H9 (cell line): Measurements from ENCODE around the gene PLA2G4D. TPM values are rescaled to one million over a fixed set of nuclear protein-coding genes. Genes with fewer than 3 reads are reported as not detected.

ENCODE experiments used
- DNase-seq: peaks from one replicate; pipeline ENCODE4 v3.0.0-alpha.2; 2017
- H2AFZ ChIP-seq: one replicate; pipeline ENCODE4 v1.6.1; 2013; ENCODE audit warnings: mild to moderate bottlenecking, low read length, control low read depth, moderate library complexity
- H2AK5ac ChIP-seq: 2 replicates; pipeline ENCODE4 v1.6.1; 2013; ENCODE audit warnings: low read length, control low read depth, mixed read lengths; ENCODE audit not compliant: insufficient read length
- H2BK120ac ChIP-seq: one replicate; pipeline ENCODE4 v1.6.1; 2013; ENCODE audit warnings: low read depth, mild to moderate bottlenecking, low read length, control low read depth, inconsistent platforms; ENCODE audit not compliant: poor library complexity, severe bottlenecking
- H2BK12ac ChIP-seq: 2 replicates; pipeline ENCODE4 v1.6.1; 2013; ENCODE audit warnings: low read length, control low read depth, mixed read lengths, low read depth; ENCODE audit not compliant: insufficient read length
- H2BK15ac ChIP-seq: 2 replicates; pipeline ENCODE4 v1.6.1; 2013; ENCODE audit warnings: low read depth, low read length, control low read depth
- H2BK20ac ChIP-seq: one replicate; pipeline ENCODE4 v1.6.1; 2013; ENCODE audit warnings: low read depth, mild to moderate bottlenecking, low read length, control low read depth, inconsistent platforms; ENCODE audit not compliant: poor library complexity, severe bottlenecking
- H2BK5ac ChIP-seq: 2 replicates; pipeline ENCODE4 v1.6.1; 2013; ENCODE audit warnings: low read length, control low read depth, mixed read lengths; ENCODE audit not compliant: insufficient read length
- H3K14ac ChIP-seq: 2 replicates; pipeline ENCODE4 v1.6.1; 2013; ENCODE audit warnings: low read length, control low read depth; ENCODE audit not compliant: insufficient read depth
- H3K18ac ChIP-seq: 2 replicates; pipeline ENCODE4 v1.6.1; 2013; ENCODE audit warnings: low read depth, mild to moderate bottlenecking, mixed read lengths, low read length, control low read depth; ENCODE audit not compliant: insufficient read length
- H3K23ac ChIP-seq: 2 replicates; pipeline ENCODE4 v1.6.1; 2013; ENCODE audit warnings: low read length, control low read depth, mixed read lengths, low read depth; ENCODE audit not compliant: insufficient read length
- H3K23me2 ChIP-seq: 2 replicates; pipeline ENCODE4 v1.6.1; 2013; ENCODE audit warnings: low read depth, mild to moderate bottlenecking, mixed read lengths, low read length, control low read depth; ENCODE audit not compliant: insufficient read length, poor library complexity, severe bottlenecking
- H3K27ac ChIP-seq: 2 replicates; pipeline ENCODE4 v1.5.1; 2013; ENCODE audit warnings: low read length, control low read depth, mixed read lengths, low read depth; ENCODE audit not compliant: insufficient read length
- H3K27me3 ChIP-seq: 2 replicates; pipeline ENCODE4 v1.6.1; 2013; ENCODE audit warnings: low read length, control low read depth, inconsistent platforms; ENCODE audit not compliant: insufficient read depth
- H3K4ac ChIP-seq: 2 replicates; pipeline ENCODE4 v1.6.1; 2013; ENCODE audit warnings: low read depth, mild to moderate bottlenecking, control low read depth, inconsistent platforms, low read length, moderate library complexity
- H3K4me1 ChIP-seq: 2 replicates; pipeline ENCODE4 v1.6.1; 2013; ENCODE audit warnings: low read length, control low read depth, inconsistent platforms; ENCODE audit not compliant: insufficient read depth
- H3K4me2 ChIP-seq: 2 replicates; pipeline ENCODE4 v1.6.1; 2013; ENCODE audit warnings: low read length, control low read depth, mixed read lengths; ENCODE audit not compliant: insufficient read length, insufficient read depth
- H3K56ac ChIP-seq: 2 replicates; pipeline ENCODE4 v1.6.1; 2013; ENCODE audit warnings: low read depth, mild to moderate bottlenecking, mixed read lengths, low read length, control low read depth; ENCODE audit not compliant: insufficient read length
- H3K79me1 ChIP-seq: 2 replicates; pipeline ENCODE4 v1.6.1; 2013; ENCODE audit warnings: low read depth, mild to moderate bottlenecking, moderate library complexity, low read length, control low read depth, inconsistent platforms; ENCODE audit not compliant: insufficient read depth, poor library complexity, severe bottlenecking
- H3K79me2 ChIP-seq: 2 replicates; pipeline ENCODE4 v1.6.1; 2013; ENCODE audit warnings: low read length, control low read depth, inconsistent platforms; ENCODE audit not compliant: insufficient read depth
- H3K9ac ChIP-seq: 2 replicates; pipeline ENCODE4 v1.6.1; 2013; ENCODE audit warnings: low read length, control low read depth, mixed read lengths; ENCODE audit not compliant: insufficient read length; ENCODE audit errors: extremely low read depth
- H3K9me3 ChIP-seq: one replicate; pipeline ENCODE4 v1.6.1; 2013; ENCODE audit warnings: low read depth, low read length, inconsistent platforms; ENCODE audit not compliant: control insufficient read depth
- H3T11ph ChIP-seq: one replicate; pipeline ENCODE4 v1.6.1; 2013; ENCODE audit warnings: mild to moderate bottlenecking, low read length, control low read depth, inconsistent platforms
- H4K20me1 ChIP-seq: one replicate; pipeline ENCODE4 v1.6.1; 2013; ENCODE audit not compliant: control insufficient read depth, insufficient read length, insufficient read depth
- H4K5ac ChIP-seq: 2 replicates; pipeline ENCODE4 v1.6.1; 2013; ENCODE audit warnings: low read depth, mild to moderate bottlenecking, mixed read lengths, low read length, control low read depth; ENCODE audit not compliant: insufficient read length
- H4K8ac ChIP-seq: replicated peaks from 2 replicates; pipeline ENCODE4 v1.6.1; 2013; ENCODE audit warnings: low read length, control low read depth, mixed read lengths, low read depth; ENCODE audit not compliant: insufficient read length
- H4K91ac ChIP-seq: 2 replicates; pipeline ENCODE4 v1.6.1; 2013; ENCODE audit warnings: low read depth, mild to moderate bottlenecking, moderate library complexity, mixed read lengths, low read length, control low read depth; ENCODE audit not compliant: insufficient read length
- H3K27ac Mint-ChIP-seq, 3 experiments: 2 replicates in 2 of 3; 3 replicates in 1 of 3; pipeline ENCODE4 v1.8.0; 2020 to 2021; ENCODE audit warnings: mixed read lengths in 3 of 3, mild to moderate bottlenecking in 1 of 3, moderate library complexity in 1 of 3
- H3K27me3 Mint-ChIP-seq: 2 replicates; pipeline ENCODE4 v1.8.0; 2021; ENCODE audit warnings: low read depth, mild to moderate bottlenecking, moderate library complexity, mixed read lengths
- H3K36me3 Mint-ChIP-seq, 3 experiments: 2 replicates in 2 of 3; 3 replicates in 1 of 3; pipeline ENCODE4 v1.8.0; 2020 to 2021; ENCODE audit warnings: low read depth in 3 of 3, mixed read lengths in 3 of 3; ENCODE audit not compliant: insufficient read depth in 1 of 3
- H3K4me1 Mint-ChIP-seq, 2 experiments: 2 replicates each; pipeline ENCODE4 v1.8.0; 2020; ENCODE audit warnings: mixed read lengths in 2 of 2
- H3K4me3 Mint-ChIP-seq, 2 experiments: 2 replicates in 1 of 2; 3 replicates in 1 of 2; pipeline ENCODE4 v1.8.0; 2020 to 2021; ENCODE audit warnings: mild to moderate bottlenecking in 2 of 2, mixed read lengths in 2 of 2, moderate library complexity in 1 of 2
- H3K9me3 Mint-ChIP-seq, 2 experiments: 2 replicates in 1 of 2; 3 replicates in 1 of 2; pipeline ENCODE4 v1.8.0; 2020; ENCODE audit warnings: mild to moderate bottlenecking in 2 of 2, mixed read lengths in 2 of 2, moderate library complexity in 1 of 2
- WGBS: extraction: QIAGEN DNeasy Blood & Tissue Kit; methylation state at CpG from one replicate; pipeline ENCODE4 v1.1.7; 2013; ENCODE audit warnings: missing lambda C conversion rate, low lambda C conversion rate, mixed read lengths; ENCODE audit not compliant: insufficient read length; ENCODE audit errors: extremely low coverage; 5-methylcytosine and 5-hydroxymethylcytosine counted together
- total RNA-seq: library from RNA; stranded (reverse); gene quantifications from 2 replicates; pipeline ENCODE4 v1.2.1, GENCODE V29; 2021
- TF ChIP-seq, protein P1 (sequence below): fragments of 200-600 bp; sonication (generic); conservative IDR thresholded peaks from 3 replicates; pipeline ENCODE4 v1.8.0; 2021; ENCODE audit warnings: antibody characterized with exemption, mild to moderate bottlenecking

PLA2G4D gene
- total RNA-seq, 1 experiment from 2014 or later, result 0.33 TPM

DNA sequence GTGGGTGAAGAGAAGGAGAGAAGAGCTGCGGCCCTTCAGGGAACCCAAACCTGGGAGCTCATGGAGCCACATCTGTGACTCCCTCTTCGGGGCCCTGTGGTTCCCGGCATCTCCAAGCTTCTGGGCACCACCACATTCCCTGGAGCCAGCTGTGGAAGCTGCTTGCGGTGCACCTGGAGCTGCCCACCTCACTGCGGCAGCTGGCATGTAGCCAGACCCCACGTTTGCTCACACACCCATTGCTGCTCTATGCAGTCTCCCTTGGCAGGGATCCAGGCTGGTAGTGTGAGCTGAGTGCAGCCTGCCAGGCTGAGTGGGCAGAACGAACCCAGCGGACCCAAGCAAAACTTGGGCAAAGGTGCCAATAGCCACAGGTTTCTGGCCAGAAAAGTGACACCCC lies 56.7 kb downstream of the PLA2G4D start:
- Histone ChIP-seq H2BK20ac (no peak overlapping the region), H4K5ac (no peak overlapping the region), H3K23me2 (no peaks in the 10 kb centered on the region), H3T11ph (no peak overlapping the region), H3K9ac (no peak overlapping the region), H3K9me3 (no peaks in the 10 kb centered on the region), H3K56ac (no peak overlapping the region), H3K14ac (no peak overlapping the region), H2BK120ac (no peak overlapping the region), H3K4me1 (peaks cover 9% of the 10 kb centered on the region; the same call in 1 of the 2 replicates), H3K79me2 (no peaks in the 10 kb centered on the region), H4K91ac (no peak overlapping the region), H2AK5ac (no peak overlapping the region), H3K27ac (no peak overlapping the region), H2AFZ (no peak overlapping the region), H2BK12ac (no peak overlapping the region), H2BK5ac (no peak overlapping the region), H2BK15ac (no peak overlapping the region), H4K20me1 (no peaks in the 10 kb centered on the region), H3K23ac (no peak overlapping the region), H3K4me2 (no peak overlapping the region), H3K27me3 (no peaks in the 10 kb centered on the region), H4K8ac (no peak overlapping the region), H3K79me1 (no peaks in the 10 kb centered on the region), H3K4ac (no peak overlapping the region), H3K18ac (no peak overlapping the region)
- peaks cover 14% of the 10 kb centered on the region in 2 experiments for H3K4me1 Mint-ChIP-seq
- H3K4me3 Mint-ChIP-seq, result no peak overlapping the region
- TF ChIP-seq, protein P1, sequence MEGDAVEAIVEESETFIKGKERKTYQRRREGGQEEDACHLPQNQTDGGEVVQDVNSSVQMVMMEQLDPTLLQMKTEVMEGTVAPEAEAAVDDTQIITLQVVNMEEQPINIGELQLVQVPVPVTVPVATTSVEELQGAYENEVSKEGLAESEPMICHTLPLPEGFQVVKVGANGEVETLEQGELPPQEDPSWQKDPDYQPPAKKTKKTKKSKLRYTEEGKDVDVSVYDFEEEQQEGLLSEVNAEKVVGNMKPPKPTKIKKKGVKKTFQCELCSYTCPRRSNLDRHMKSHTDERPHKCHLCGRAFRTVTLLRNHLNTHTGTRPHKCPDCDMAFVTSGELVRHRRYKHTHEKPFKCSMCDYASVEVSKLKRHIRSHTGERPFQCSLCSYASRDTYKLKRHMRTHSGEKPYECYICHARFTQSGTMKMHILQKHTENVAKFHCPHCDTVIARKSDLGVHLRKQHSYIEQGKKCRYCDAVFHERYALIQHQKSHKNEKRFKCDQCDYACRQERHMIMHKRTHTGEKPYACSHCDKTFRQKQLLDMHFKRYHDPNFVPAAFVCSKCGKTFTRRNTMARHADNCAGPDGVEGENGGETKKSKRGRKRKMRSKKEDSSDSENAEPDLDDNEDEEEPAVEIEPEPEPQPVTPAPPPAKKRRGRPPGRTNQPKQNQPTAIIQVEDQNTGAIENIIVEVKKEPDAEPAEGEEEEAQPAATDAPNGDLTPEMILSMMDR, result no peak
- peaks cover 0 to 4% of the 10 kb centered on the region in 2 experiments; a peak in 1 of 5 replicates for H3K9me3 Mint-ChIP-seq
- H3K36me3 Mint-ChIP-seq, result no peaks in the 10 kb centered on the region; a peak in 1 of 7 replicates
- no CpG with 5 or more reads among the region's 8 CpGs for WGBS
- no peak for DNase-seq
- no peak overlapping the region for H3K27ac Mint-ChIP-seq
- no peaks in the 10 kb centered on the region for H3K27me3 Mint-ChIP-seq
